GM19395 (cell line): Measurements from ENCODE around the gene RGS11.

Experiments
- ATAC-seq: cut with Tn5 transposase; IDR thresholded peaks from one replicate; pipeline ENCODE4 v1.9.1; 2021; ENCODE audit warnings: mild to moderate bottlenecking, moderate library complexity; ENCODE audit not compliant: unreplicated experiment

The RGS11 gene

GRCh38 chr16:275786-276232 lies at the start of gene RGS11:
TSS of gene RGS11 (minus strand) at chr16:275944. CDS start at chr16:275911, 33 bp downstream.
- ATAC-seq, result no peak

- no peak for ATAC-seq
Measured at GRCh38 chr16:324451-325334, 48.9 kb upstream of the RGS11 start.

GRCh38 chr16:324201-324450 lies 48.4 kb upstream of the RGS11 start:
- ATAC-seq, result no peak

GRCh38 chr16:322476-323143 lies 46.9 kb upstream of the RGS11 start:
- ATAC-seq, result no peak

- no peak for ATAC-seq
Measured at GRCh38 chr16:321532-321931, 45.8 kb upstream of the RGS11 start.

GRCh38 chr16:320206-320605 lies 44.5 kb upstream of the RGS11 start:
- no peak for ATAC-seq

- no peak for ATAC-seq
Measured at GRCh38 chr16:318628-319027, 42.9 kb upstream of the RGS11 start.

- no peak for ATAC-seq
Measured at GRCh38 chr16:317583-317982, 41.8 kb upstream of the RGS11 start.

- ATAC-seq, result no peak
Measured at GRCh38 chr16:316741-317464, 41.2 kb upstream of the RGS11 start.

- no peak for ATAC-seq
Measured at GRCh38 chr16:314795-315299, 39.1 kb upstream of the RGS11 start.

- ATAC-seq, result no peak
Measured at GRCh38 chr16:314351-314750, 38.6 kb upstream of the RGS11 start.

GRCh38 chr16:311725-312124 lies 36.0 kb upstream of the RGS11 start:
- ATAC-seq, result no peak

- no peak for ATAC-seq
Measured at GRCh38 chr16:309476-309875, 33.7 kb upstream of the RGS11 start.

GRCh38 chr16:307691-308312 lies 32.1 kb upstream of the RGS11 start:
- no peak for ATAC-seq

- ATAC-seq, result no peak
Measured at GRCh38 chr16:306911-307370, 31.2 kb upstream of the RGS11 start.

GRCh38 chr16:305916-306626 lies 30.3 kb upstream of the RGS11 start:
- ATAC-seq, result no peak

- ATAC-seq, result no peak
Measured at GRCh38 chr16:303760-304505, 28.2 kb upstream of the RGS11 start.

GRCh38 chr16:301950-302349 lies 26.2 kb upstream of the RGS11 start:
- ATAC-seq, result no peak

- no peak for ATAC-seq
Measured at GRCh38 chr16:301235-301634, 25.5 kb upstream of the RGS11 start.

- ATAC-seq, result no peak
Measured at GRCh38 chr16:297832-298231, 22.1 kb upstream of the RGS11 start.
